HS-27A (cell line): ENCODE data around the gene TANC1.
"Not testable (repeated sequence)": the region's sequence is repeated elsewhere in the genome, so short reads cannot be mapped to it uniquely, and the experiment has no call there.

Experiments
- DNase-seq: peaks from one replicate; pipeline ENCODE4 v3.0.0-alpha.2; 2012; ENCODE audit warnings: low read depth, missing footprints

TANC1 gene

DNA sequence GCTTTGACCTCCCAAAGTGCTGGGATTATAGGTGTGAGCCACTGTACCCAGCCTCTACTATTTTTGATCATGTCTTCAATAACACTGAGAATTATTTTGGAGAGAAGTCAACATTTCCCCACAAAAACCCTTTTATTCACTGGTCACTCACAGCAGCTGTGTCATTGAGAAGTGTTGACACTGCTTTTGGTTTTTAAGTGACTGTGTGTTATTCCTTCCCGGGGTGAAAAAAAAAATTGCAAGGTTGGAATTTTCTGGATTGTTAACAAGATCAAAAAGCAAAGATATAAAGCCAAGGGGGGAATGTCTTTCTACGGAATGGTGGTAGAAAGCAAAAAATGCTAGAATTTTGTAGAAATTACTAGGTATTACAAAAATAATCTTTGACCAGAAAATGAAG is 61.5 kb downstream of the TANC1 start:
- no peak for DNase-seq

DNA sequence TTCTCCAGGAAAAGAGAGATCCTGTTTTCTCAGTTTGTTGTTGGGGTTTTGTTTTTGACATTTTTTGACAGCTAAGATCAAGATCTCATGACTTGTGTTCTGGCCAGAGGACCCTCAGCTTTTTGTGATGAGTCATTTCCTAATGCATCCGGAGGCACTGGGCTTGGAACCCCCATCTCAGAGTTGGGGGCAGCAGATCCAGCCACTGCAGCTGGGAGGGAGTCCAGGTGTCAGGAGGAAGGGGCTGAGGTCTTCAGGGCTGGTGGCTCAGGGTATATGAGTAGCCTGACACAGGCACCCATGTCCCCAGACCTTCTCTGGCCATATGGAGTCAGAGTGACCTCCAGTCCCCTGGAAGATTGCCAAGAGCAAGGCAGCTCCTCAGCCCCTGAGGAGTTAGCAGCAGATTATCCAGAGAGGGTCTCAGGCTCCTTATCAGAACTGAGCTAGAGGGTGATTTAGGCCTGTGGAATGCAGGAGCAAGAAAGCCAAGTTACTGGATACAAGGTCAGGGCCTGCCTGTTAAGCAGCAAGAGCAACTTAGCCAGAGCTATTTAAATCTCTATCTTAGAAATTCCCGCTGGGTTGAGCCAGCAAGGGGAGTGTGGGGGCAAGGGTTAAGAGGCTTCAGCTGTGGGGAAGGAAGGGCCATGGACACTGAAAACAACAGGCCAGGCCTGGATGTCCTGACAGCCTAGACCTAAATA is 62.4 kb downstream of the TANC1 start:
- peak; percentile 84 for DNase-seq

DNA sequence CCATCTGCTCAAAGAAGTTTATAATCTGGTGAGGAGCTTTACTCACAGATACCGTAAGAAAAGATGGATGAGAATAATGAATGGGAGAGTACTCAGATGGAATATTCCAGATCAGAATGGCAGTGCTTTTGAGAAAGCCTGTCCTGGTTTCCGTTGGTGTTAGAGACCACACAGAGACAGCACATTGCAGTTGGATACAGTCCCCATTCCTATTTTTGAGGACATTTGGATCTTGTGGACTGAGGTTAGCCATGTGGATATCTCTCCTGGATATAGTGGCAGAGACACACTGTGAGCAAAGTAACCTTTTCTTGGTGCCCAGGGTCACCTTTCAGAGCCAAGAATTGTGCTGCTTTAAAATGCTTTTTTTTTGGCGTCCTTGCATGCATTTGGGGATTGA is 63.7 kb downstream of the TANC1 start:
- no peak for DNase-seq

GRCh38 chr2:159032580-159032979 is 64.1 kb downstream of the TANC1 start:
- DNase-seq = no peak

DNA sequence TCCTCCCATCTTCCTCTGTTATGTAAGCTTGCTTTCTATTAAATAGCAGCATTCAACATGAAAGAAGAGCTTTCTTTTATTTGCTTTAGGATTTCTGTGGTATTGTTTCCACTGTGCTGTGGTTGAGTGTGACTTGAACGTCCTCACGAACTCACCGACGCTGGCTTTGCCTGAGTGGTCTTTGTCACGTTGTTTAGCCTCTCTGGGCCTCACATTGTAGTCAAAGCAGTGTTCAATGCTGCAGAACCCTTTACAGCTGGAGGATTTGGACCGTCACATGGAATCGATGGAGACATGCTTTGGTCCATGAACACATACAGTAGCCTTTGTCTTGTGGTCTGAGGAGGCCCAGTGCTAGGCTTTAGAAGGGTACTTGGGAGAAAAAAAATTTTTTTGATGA is 66.3 kb downstream of the TANC1 start:
- no peak for DNase-seq

DNA sequence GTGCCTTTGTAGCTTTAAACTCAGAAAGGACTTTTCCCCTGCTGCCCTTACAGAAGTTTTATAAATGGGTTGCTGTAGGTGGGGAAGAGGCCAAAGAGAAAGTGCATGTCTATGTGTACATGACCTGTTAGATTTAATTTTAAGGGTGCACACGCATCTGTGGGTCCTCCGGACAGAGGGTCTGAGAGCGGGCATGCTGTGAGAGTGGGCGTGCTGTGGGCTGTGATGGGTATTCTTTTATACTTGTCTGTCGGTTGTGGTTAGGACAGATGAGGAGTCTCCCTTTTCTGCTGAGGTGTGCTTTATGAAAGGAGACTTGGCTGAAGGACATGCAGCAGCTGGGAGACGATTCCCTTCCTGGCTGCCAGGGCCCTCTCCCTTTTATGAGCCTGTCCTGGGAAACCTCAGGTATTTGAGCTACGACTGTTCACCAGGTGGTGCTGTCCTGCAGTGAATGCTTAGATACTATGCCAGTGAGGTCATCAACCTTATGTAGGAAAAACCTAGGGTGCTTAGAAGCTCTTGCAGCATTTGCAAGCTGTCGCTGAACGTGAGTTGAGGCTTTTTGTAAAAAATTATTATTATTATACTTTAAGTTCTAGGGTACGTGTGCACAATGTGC is 67.5 kb downstream of the TANC1 start:
- DNase-seq = no peak

DNA sequence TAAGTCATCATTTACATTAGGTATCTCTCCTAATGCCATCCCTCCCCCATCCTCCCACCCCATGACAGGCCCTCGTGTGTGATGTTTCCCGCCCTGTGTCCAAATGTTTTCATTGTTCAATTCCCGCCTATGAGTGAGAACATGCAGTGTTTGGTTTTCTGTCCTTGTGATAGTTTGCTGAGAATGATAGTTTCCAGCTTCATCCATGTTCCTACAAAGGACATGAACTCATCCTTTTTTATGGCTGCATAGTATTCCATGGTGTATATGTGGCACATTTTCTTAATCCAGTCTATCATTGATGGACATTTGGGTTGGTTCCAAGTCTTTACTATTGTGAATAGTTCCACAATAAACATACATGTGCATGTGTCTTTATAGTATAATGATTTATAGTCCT is 68.0 kb downstream of the TANC1 start:
- not testable (repeated sequence) for DNase-seq

DNA sequence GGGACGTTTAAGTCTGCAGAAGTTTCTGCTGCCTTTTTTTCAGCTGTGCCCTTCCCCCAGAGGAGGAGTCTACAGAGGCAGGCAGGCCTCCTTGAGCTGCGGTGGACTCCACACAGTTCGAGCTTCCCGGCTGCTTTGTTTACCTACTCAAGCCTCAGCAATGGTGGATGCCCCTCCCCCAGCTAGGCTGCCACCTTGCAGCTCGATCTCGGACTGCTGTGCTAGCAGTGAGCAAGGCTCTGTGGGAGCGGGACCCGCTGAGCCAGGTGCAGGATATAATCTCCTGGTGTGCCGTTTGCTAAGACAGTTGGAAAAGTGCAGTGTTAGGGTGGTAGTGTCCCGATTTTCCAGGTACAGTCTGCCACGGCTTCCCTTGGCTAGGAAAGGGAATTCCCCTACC is 72.9 kb downstream of the TANC1 start:
- DNase-seq = not testable (repeated sequence)

DNA sequence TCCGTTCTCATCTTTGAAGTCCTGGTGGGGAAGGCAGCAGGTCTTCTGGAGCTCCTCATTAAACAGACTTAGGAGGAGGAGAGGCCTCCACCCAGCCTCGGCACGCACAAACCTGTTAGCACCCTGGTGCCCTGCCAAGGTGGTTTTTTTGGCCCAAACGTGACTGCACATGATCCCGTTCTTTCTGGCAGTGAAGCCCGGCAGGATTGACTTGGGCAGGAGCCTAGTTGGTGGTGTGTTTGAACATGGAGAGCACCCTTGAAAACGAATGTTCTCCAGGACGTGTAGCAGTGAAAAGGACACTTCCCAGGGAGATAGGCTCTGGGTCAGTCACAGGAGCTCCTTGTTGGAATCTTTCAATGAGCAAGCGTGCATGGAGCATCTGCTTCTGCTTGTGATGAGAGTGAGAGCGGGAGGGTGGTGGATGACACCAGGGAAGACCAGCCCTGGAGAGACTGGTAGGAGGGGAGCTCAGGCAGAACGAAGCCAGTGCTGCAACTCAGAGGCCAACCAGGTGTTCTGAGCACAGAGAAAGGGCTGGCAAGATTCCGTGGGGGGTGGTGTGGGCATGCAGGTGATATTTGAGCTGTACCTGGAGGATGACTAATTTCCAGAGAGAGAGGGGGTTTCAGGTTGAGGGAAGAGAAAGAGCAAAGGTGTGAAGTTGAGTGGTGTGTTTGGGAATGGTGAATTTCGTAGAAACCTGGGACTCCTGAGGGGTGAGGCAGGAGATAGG is 73.8 kb downstream of the TANC1 start:
- no peak for DNase-seq

DNA sequence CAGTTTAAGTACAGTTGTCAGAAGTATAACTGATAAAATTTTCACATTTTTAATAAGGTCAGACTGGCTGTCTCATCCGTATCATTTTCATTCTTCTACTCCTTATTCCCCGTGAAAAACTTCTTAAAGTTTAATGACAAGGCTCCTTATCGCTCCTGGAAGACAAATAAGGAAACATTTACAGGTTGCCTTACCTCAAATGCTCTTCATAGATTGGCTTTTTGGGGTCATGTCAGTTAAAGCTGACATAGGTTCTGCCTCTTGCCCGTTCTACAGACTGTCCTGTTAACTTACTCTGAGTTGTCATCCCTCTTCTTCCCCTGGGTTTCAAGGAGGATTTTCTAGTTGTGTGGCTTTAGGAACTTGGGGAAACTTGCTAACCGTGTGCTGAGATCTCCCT is 75.3 kb downstream of the TANC1 start:
- no peak for DNase-seq

- DNase-seq = no peak
These were observed 76.4 kb downstream of the TANC1 start for GRCh38 chr2:159044804-159045286.

GRCh38 chr2:159045545-159046454 is 77.4 kb downstream of the TANC1 start:
- DNase-seq = no peak

- DNase-seq = no peak
These were observed 78.5 kb downstream of the TANC1 start for GRCh38 chr2:159046966-159047365.

GRCh38 chr2:159050426-159050825 is 82.0 kb downstream of the TANC1 start:
- no peak for DNase-seq

- DNase-seq = no peak
These were observed 82.7 kb downstream of the TANC1 start for GRCh38 chr2:159051133-159051532.

- DNase-seq = no peak
These were observed 83.2 kb downstream of the TANC1 start for GRCh38 chr2:159051661-159052060.

GRCh38 chr2:159052157-159052601 is 83.7 kb downstream of the TANC1 start:
- DNase-seq = no peak

DNA sequence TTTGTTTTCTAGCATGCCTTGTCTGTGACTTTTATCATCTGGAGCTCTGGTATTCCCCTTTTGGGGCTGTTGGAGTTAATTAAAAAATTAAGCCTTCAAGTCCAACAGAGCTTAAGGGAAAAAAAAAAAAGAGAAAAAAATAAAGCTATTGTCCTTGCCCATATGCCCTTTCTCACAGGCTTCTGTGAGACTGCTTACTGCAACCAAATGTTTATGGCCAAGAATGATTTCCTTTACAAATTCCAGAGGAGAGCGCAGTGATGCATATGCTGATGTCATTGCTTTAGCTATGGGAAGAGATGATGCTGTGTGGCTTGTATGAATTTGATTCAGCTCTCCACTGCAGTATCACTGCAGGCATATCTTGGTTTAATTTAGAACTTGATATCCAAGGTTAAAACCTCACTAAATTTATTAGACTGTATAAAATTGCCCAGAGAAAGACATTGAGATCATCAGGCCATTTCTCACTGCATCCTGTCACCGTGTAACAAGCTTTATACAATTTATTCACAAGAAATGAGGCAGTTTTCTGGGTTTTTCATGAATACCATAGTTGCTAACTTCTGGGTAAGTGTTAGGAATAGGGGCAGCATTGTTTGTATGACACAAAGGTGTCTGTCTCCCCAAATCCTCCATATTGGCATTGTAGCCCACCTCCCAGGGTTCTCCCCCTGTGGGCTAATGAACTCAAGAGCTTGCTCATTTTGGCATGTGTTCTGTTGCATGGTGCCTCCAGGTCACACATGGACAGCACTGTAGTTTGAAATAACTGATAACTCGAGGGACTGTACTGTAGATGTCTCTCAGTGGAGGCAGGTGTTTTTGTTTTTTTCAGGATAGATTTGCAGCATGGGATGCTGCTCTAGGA is 85.0 kb downstream of the TANC1 start:
- DNase-seq = no peak

DNA sequence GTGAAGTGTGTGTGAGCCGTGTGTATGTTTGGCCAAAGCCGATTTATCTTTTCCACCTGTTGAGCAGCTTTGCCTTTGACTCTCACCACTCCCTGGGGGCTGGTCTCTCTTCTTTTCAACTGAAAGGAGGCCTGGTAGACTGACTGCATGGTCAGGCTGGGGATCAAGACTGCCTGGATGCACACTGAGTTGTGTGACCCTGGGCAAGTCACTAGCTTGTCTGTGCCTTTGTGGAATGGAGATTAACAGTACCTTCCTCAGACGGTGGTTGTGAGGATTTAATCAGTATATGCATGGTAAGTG is 85.5 kb downstream of the TANC1 start:
- DNase-seq = no peak

DNA sequence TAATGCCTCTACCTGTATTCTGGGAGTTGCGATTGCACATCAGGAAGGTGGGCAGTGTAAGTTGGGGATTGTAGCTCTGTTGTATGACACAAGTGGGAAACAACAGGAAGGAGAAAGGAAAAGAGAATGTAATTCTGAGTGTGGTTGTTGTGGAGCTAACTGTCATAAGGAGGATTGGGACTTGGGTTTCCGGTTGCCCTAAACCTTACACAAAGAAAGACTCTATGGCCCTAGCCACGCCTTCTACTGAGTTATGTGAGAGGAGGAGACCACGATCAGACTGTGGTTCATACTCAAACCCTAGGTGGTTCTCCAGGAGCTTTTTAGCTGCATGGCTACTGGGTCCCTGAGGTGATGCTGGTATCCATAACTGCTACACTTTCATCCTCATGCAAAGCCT is 86.5 kb downstream of the TANC1 start:
- no peak for DNase-seq

- DNase-seq = no peak
These were observed 92.1 kb downstream of the TANC1 start for GRCh38 chr2:159060518-159060917.
